NCI-H460 (cell line): ENCODE results near the gene FOXB2. TPM values are rescaled to one million over a fixed set of nuclear protein-coding genes. Genes with fewer than 3 reads are reported as not detected.
"Not testable (repeated sequence)": the region's sequence is repeated elsewhere in the genome, so short reads cannot be mapped to it uniquely, and the experiment has no call there.

Experiments
- DNase-seq: peaks from one replicate; pipeline ENCODE4 v3.0.0-alpha.2; 2016; ENCODE audit warnings: low read depth; ENCODE audit errors: extremely low read depth
- small RNA-seq, 2 experiments: library from RNA; depleted of rRNA; stranded (forward); fragments of <200 nt; gene quantifications; one replicate each; pipeline ENCODE3, GENCODE V24; 2014
- total RNA-seq: library from RNA; depleted of rRNA; stranded (reverse); fragments of >200 nt; shearing (Covaris generic); gene quantifications from 2 replicates; pipeline ENCODE4 v1.2.3, GENCODE V29; 2014; rRNA removed

FOXB2 gene
- total RNA-seq, 1 experiment from 2014 or later: 0.07 TPM

DNA sequence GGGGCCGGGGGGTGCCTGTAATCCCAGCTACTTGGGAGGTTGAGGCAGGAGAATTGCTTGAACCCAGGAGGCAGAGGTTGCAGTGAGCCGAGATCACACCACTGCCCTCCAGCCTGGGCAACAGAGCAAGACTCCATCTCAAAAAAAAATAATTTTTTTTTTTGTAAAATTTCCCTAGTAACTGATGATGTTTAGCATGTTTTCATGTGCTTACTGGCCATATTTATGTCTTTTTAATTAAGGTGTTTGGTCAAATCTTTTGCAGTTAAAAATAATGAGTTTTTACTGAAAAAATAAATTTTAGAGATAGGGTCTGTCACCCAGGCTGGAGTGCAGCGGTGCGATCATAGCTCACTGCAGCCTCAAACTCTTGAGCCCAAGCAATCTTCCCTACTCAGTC is 24.3 kb downstream of the FOXB2 start:
- not testable (repeated sequence) for DNase-seq

DNA sequence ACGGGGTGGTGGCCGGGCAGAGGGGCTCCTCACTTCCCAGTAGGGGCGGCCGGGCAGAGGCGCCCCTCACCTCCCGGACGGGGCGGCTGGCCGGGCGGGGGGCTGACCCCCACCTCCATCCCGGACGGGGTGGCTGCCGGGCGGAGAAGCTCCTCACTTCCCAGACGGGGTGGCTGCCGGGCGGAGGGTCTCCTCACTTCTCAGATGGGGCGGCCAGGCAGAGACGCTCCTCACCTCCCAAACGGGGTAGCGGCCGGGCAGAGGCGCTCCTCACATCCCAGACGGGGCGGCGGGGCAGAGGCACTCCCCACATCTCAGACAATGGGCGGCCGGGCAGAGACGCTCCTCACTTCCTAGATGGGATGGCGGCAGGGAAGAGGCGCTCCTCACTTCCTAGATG is 41.2 kb downstream of the FOXB2 start:
- not testable (repeated sequence) for DNase-seq

GRCh38 chr9:77063645-77064285 is 44.3 kb downstream of the FOXB2 start:
- DNase-seq: peak; percentile 16

GRCh38 chr9:77066388-77066787 is 46.9 kb downstream of the FOXB2 start:
- DNase-seq: no peak

Small RNA genes within 50 kb of the gene (small RNA-seq; reads per million reads assigned to genes)
- gene ATP5MFP3: 0 reads per million in 2 experiments

Other genes with a start within 250 kb of the FOXB2 start
- 0.27 and 0.35 TPM in 2 replicates for gene PRUNE2, start 113.5 kb upstream of the FOXB2 start, total RNA-seq
- 25.4 and 28.4 TPM in 2 replicates for gene VPS13A, start 157.9 kb downstream of the FOXB2 start, total RNA-seq